ENCODE data around the gene UBE2QL1.

GRCh38 chr5:6489643-6490185 lies 41.1 kb downstream of the UBE2QL1 start:
- TF ChIP-seq CTCF (IDR thresholded peaks at IDR 0.05) = no peak
- TF ChIP-seq POLR2A (IDR thresholded peaks at IDR 0.05) = no peak
- no peak for TF ChIP-seq POLR2AphosphoS5 (IDR thresholded peaks at IDR 0.05)
